CD4-positive, alpha-beta T cell treated with Interleukin-6 for 4 hours (primary cell): ENCODE data around the gene LLGL1.

ENCODE experiments used
- DNase-seq: peaks from one replicate; pipeline ENCODE4 v3.0.0-alpha.2; 2020; ENCODE audit warnings: mixed read lengths

Gene LLGL1

DNA sequence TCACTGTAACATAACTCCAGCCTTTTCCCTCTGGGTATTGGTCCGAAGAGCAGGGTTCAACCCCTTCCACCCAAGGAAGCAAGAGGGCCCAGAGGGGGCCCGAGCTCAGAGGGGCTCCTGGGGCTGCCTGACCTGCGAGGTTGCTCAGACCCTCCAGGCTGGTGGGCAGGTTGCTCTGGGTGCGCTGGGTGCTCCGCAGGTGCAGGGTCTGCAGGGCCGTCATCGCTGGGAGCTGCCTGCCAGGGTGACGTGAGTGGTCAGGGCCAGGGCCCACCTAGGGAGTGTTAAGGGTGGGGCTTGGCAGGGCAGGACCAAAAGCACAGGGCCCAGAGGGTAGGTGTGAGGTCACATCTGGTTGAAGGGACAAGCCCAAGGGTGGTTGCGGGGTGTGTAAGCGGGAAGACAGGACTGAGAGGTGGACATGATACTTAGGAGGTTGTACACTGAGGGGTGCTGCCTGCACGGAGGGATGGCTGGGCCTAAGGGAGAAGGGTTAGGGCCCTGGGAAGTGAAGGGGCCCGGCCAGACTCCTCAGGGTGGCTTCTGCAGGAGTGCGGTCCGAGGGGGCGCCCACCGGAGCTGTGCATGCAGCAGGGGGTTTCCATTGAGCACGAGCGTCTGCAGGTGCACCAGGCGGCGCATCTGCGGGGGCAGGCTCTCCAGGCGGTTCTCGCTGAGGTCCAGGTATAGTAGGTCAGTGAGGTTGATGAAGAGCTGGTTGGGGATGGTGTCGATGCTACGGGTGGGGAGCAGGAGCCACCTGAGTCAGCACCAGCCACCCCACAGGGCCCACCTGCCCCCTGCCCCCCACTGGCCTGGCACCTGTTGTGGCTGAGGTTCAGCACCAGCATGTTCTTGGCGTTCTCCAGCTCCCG is 28.7 kb downstream of the LLGL1 start:
- no peak for DNase-seq

GRCh38 chr17:18254888-18255649 is 29.6 kb downstream of the LLGL1 start:
- DNase-seq = no peak

DNA sequence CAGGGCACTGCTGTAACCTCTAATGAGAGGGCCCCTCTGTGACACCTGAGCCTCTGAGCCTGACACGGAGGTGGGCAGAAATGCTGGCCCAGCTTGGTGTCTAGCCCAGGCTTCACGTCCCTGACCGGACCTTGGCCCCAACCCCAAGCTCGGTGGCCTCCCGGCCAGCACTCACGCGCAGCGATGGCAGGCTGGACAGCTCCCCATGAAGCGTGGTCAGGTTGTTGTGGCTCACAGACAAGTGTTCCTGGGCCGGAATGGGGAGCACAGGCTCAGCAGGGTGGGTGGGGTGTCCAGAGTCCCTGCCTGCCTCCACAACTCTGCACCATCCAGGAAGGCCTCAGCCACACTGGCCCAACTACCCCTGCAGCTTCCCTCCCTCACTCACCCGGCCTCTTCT is 30.9 kb downstream of the LLGL1 start:
- DNase-seq = no peak

DNA sequence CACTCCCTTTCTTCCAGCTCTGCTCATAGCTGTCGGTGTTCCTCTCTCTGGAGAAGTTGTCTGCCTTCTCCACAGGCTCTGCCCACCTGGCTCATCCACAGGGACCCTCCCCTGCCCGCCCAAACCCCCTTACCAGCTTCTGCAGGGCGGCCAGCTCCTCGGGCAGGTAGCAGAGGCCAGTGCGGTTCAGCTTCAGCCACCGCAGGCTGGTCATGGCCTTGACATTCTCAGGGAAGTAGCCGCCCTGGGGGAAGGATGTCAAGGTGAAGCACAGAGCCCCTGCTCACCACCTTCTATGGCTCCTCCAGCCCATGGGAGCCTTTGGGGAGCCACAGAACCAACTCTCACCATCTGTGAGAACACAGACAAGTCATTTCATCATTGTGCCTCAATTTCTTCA is 31.3 kb downstream of the LLGL1 start:
- DNase-seq = no peak

GRCh38 chr17:18257268-18257981 is 32.0 kb downstream of the LLGL1 start:
- peak; percentile 26 for DNase-seq

DNA sequence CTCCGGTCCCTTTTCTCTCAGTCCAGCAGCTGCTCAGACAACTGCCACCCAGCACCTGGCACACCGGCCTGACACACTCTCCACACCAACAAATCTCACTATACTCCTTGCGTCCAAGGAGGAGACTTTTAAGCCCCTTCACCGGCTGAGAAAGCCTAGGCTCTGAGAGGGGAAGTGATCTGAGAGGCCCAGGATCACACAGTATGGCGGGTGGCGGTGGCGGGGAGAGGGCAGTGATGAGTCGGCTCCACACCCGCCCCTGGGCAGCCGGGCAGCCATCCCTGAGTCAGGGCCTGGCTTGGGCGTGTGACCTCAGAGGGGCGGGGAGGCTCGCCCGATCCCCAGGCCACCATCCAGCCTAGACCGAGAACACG is 32.5 kb downstream of the LLGL1 start:
- DNase-seq = peak; percentile 56

DNA sequence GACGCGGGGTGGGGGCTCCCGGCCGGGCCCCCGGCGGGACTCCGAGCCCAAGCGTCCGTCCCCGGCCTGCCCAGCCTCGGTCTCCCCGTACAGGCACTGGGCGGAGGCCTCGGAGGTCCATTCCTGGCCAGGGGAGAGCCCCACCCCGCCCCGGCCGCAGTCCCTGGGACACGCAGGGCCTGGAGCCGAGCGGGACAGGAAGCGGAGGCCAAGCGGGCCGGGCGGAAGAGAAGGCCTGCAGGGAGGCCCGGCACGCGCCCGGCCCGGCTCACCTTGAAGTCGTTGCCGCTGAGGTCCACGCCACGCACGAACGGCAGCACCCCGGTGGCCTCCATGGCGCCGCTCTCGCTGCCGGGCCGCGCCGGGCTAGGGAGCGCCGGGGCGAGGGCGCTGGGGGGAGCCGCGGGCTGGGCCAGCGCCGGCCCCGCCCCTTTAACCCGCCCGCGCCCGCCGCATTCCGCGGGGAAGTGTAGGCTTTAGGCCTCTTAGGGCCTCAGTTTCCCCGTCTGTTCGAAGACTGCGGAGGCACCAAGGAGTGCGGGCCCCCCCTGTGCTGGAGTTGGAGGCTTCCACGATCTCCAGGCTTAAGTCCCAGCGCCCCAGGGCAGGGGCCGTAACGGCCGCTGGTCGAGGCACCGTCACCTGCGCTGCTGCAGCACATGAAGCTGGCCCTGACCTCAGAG is 33.1 kb downstream of the LLGL1 start, which contains the start of gene FLII:
FLII (minus strand) TSS at position 383 of the 683 bp plus-strand sequence; CDS start at position 335, 48 bp downstream.
- peak; percentile 65 for DNase-seq

DNA sequence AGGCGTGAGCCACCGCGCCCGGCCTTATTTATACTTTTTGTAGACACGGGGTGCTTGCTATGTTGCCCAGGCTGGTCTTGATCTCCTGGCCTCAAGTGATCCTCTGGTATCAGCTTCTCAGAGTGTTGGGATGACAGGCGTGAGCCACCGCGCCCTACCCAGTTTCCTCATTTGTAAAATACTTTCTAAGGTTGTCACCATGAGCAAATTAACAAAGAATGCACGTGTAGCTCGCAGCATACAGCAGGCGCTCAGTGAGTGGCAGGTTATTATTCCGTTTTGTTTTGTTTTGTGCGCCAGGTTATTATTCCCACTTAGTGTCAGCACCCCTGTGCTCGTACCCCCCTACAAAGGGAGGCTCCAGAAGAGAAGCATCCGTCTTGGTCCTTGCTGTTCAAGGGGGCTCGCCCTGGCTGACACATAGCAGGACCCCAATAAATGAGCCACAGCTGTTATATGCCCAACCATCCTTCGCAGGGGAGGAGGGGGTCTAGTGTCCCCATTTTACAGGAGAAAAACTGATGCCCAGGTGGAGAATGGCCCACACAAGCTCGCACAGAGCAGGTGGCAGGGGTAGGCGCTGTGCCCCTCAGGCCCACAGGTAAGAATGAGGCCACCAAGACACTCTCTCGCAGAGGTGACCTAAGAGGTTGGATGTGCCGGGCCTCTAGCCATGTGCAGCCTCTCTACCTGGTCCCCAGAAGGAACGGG is 34.3 kb downstream of the LLGL1 start:
- DNase-seq = no peak

DNA sequence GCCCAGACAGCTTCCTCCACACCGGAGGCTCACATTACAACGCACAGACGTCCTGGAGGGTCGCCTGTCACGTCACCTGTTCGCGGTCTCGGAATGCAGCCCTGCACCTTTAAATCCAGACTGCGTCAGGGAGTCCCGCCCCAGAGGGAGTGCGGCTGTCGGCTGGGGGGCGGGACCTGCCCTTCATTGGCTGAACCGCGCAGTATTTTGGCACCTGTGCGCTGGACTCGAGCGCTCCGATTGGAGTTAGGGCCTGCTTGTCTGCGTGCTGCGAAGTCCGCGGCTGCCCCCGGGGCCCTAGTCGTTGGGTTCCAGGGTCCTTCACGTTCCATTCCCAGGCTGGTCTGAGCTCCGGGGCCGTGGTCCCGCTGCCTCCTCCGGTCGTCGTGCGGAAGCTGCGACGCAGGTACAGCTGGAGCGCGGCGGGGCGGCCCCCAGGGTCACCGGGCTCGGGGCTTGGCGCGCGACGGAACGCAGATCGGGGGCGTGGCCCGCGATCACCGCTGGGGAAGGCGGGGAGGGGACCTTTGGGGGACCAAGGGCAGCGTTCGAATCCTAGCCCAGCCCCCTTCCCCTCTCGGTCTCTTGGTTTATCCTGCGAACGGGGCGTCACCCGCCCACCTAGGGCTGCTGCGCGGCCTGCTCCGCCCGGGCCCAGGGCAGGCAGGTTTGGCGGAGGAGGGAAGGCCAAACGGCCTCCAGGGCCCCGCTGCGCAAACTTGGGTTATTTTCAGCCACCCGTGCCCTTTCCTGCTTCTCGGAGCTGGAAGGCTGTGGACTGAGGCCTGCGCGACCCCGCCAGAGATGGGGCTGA is 35.1 kb downstream of the LLGL1 start, which contains the start of gene MIEF2:
MIEF2 (plus strand) TSS at position 331 of the 814 bp plus-strand sequence. CDS start 2,059 bp downstream, outside the sequence.
- peak; percentile 95 for DNase-seq

DNA sequence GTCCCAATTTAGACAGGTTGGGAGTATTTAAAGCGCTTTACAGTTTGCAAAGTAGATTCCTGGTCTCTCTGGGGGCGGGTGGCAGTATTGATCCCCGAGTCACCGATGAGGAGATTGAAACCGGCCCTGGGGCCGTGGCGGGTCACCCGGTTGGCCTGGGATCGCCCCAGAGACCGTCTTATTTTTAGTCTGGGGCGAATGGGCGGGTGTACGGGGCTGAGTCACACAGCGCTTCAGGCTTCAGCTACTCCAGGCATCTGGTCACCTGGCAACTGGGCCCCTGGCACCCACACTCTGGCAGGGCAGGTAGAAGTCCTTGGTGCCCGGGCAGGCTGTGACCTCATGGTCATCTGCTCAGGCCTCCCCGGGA is 35.7 kb downstream of the LLGL1 start:
- DNase-seq = peak; percentile 43

GRCh38 chr17:18261659-18262058 is 36.2 kb downstream of the LLGL1 start:
- DNase-seq = no peak

DNA sequence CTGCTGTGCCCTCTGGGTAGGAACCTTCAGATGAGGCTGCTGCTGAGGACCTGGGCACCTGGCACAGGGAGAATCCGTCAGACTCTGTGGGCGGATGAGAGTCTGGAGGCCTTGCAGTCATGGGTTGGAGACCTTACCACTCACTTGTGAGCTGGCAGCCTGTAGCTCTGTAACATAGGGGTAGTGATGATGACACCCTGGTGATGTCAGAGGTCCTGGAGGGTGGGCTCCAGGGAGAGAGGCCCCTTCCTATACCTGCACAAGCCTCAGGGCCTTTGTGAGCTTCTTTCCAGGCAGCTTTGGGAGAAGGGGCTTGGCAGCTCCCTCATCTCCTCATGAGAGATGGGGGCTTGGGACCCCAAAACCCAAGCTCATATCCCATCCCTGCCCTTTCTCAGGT is 36.7 kb downstream of the LLGL1 start:
- no peak for DNase-seq

- no peak for DNase-seq
These were observed 37.2 kb downstream of the LLGL1 start for GRCh38 chr17:18262641-18263040.

- DNase-seq = no peak
These were observed 38.6 kb downstream of the LLGL1 start for GRCh38 chr17:18263885-18264682.

DNA sequence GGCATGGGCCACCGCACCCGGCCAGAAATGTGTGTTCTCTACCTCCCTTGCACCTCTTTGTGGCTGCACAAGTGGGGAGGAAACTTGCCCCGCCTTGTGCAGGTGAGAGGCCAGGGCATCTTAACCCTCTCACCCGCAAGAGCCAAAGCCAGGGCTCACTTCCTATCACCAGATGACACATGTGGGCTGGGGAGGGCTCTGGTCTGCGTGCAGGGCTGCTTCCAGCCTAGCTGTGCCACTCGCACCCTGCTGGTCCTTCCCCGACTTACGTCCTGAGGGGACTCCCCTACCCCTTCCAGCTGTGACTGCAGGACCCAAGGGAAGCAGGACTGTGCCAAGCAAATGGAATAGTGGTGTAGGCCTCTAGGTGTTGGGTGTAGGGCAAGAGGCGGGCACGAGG is 41.9 kb downstream of the LLGL1 start:
- DNase-seq = no peak

DNA sequence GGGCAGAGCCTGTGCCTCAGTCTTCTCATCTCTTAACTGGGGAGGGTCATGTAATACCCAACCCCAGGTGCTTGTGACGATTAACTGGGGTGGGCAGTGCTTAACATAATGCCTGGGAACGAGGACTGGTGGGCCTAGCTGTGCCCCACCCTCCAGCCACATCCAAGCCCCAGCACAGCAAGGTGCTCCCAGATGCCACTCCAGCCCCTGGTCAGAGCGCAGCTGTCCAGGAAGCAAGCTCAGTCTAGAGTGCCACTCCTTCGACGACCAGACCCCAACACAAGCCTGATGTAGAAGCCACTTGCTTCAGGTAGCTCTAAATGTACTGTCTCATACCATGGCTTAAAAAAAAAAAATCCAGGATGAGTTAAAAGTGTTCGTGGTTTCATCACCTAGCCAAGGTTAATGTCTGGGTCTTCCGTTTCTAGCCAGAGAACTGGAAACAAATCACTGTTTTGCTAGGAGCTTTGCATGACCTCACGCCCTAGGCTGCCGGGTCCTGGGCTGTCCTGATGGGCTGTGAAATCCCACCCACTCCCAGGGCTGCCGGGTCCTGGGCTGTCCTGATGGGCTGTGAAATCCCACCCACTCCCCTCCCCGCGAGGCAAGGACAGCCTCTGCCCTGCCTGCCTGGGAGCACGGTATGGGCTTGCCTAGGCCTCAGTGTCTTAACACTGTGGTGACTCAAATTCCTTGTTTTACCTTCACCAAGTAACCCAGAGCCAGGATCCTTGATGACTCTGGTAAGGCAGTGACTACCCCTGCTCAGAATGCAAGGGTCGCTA is 42.7 kb downstream of the LLGL1 start:
- DNase-seq = no peak

DNA sequence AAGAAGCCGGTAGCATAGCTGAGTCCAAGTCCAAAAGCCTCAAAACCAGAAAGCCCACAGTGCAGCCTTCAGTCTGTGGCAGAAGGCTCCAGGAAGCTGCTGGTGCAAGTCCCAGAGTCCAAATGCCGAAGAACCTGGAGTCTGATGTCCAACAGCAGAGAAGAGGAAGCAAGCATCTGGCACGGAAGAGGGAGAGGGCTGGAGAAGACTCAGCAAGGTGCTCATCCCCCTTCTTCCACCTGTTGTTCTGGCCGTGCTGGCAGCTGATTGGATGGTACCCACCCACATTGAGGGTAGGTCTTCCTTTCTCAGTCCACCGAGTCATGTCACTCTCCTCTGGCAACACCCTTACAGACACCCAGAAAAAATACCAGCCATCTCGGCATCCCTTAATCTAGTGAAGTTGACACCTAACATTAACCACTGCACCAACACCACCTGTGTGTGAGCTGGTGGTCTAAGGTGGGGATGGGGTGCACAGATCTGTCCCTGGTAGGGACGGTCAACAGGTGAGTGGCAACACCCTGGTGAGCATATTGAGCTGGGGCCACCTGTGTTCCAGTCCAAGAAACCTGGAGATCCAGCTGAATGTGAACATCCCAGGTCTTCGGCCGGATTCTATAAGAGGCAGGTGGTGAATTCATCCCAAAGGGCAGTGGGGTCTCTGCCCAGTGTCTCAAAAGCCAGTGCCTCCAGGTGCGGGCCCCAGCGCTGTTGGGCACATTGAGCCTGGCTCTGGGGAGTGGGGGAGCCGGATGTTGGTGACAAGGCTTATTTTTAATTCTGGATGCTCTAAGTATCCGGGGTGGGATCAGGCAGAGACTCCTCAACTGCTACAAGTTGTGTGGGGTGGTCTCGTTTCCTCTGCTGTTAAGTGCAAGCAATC is 44.9 kb downstream of the LLGL1 start:
- no peak for DNase-seq

- no peak for DNase-seq
These were observed 51.6 kb downstream of the LLGL1 start for GRCh38 chr17:18277076-18277475.
